H1 (cell line): Measurements from ENCODE around the gene FAM136A. TPM values are rescaled to one million over a fixed set of nuclear protein-coding genes. Genes with fewer than 3 reads are reported as not detected.

Experiments used
- CTCF ChIA-PET: fragments of 300-600 bp; sonication (Branson Sonifier 250); formaldehyde crosslinking; loops from one replicate; lab custom pipeline; 2021; ENCODE audit not compliant: partially characterized antibody; lab: Charles Lee
- POLR2A ChIA-PET: fragments of 300-600 bp; sonication (Branson Sonifier 250); formaldehyde crosslinking; loops from one replicate; lab custom pipeline; 2021; ENCODE audit warnings: inconsistent platforms; ENCODE audit not compliant: partially characterized antibody; lab: Charles Lee
- DNase-seq, 2 experiments: peaks; one replicate each; pipeline versions ENCODE4 v3.0.0 to v3.0.0-alpha.2; 2010 to 2022; ENCODE audit warnings: low spot score in 2 of 2, low read depth in 1 of 2, mixed read lengths in 1 of 2
- FAIRE-seq: peaks from 2 replicates; lab custom pipeline; 2011; peaks lifted over from hg19 to GRCh38; lab: Jason Lieb, UNC
- H2AFZ ChIP-seq: 2 replicates; pipeline ENCODE4 v1.8.1; 2012; ENCODE audit warnings: low read length, inconsistent platforms
- H2AK5ac ChIP-seq: 2 replicates; pipeline ENCODE4 v1.6.1; 2013; ENCODE audit warnings: low read depth, low read length
- H2BK120ac ChIP-seq: replicated peaks from 2 replicates; pipeline ENCODE3; 2013; ENCODE audit warnings: low read depth, low read length, inconsistent platforms
- H2BK12ac ChIP-seq: 2 replicates; pipeline ENCODE4 v1.6.1; 2013; ENCODE audit warnings: low read depth, low read length
- H2BK15ac ChIP-seq: 2 replicates; pipeline ENCODE4 v1.6.1; 2013; ENCODE audit warnings: low read length
- H2BK20ac ChIP-seq: 2 replicates; pipeline ENCODE4 v1.6.1; 2013; ENCODE audit warnings: low read length
- H2BK5ac ChIP-seq: 2 replicates; pipeline ENCODE4 v1.6.1; 2013; ENCODE audit warnings: low read depth, low read length
- H3K14ac ChIP-seq: 2 replicates; pipeline ENCODE4 v1.6.1; 2013; ENCODE audit warnings: inconsistent platforms; ENCODE audit not compliant: insufficient read length
- H3K18ac ChIP-seq: 2 replicates; pipeline ENCODE4 v1.6.1; 2013; ENCODE audit warnings: low read length; ENCODE audit errors: extremely low read depth
- H3K23ac ChIP-seq: 2 replicates; pipeline ENCODE4 v1.6.1; 2013; ENCODE audit warnings: inconsistent platforms; ENCODE audit not compliant: insufficient read length
- H3K23me2 ChIP-seq: 2 replicates; pipeline ENCODE4 v1.6.1; 2013; ENCODE audit warnings: low read depth, low read length
- H3K27ac ChIP-seq: 2 replicates; pipeline ENCODE4 v1.6.1; 2011; ENCODE audit warnings: low read depth, low read length, inconsistent platforms
- H3K27me3 ChIP-seq, 4 experiments: replicated peaks in 1 of 4; 1 replicate in 1 of 4; 2 replicates in 3 of 4; pipeline versions ENCODE4 v1.6.1 to v1.8.1; 2011 to 2013; ENCODE audit warnings: low read length in 3 of 4, mild to moderate bottlenecking in 3 of 4, inconsistent platforms in 2 of 4, mixed read lengths in 2 of 4, moderate library complexity in 1 of 4; ENCODE audit not compliant: control insufficient read depth in 3 of 4, insufficient read depth in 3 of 4; ENCODE audit errors: extremely low read depth in 1 of 4
- H3K36me3 ChIP-seq, 4 experiments: 2 replicates each; pipeline versions ENCODE4 v1.6.1 to v1.8.1; 2011 to 2013; ENCODE audit warnings: mild to moderate bottlenecking in 4 of 4, low read length in 3 of 4, moderate library complexity in 2 of 4, control low read depth in 1 of 4, inconsistent platforms in 1 of 4; ENCODE audit not compliant: insufficient read depth in 4 of 4, control insufficient read depth in 2 of 4
- H3K4ac ChIP-seq: replicated peaks from 2 replicates; pipeline ENCODE3; 2013; ENCODE audit warnings: low read length, low read depth, mixed read lengths, inconsistent platforms; ENCODE audit not compliant: insufficient read length
- H3K4me1 ChIP-seq, 4 experiments: replicated peaks in 1 of 4; 1 replicate in 1 of 4; 2 replicates in 3 of 4; pipeline versions ENCODE4 v1.6.1 to v1.8.1; 2011 to 2013; ENCODE audit warnings: low read length in 3 of 4, inconsistent platforms in 2 of 4, mixed read lengths in 1 of 4; ENCODE audit not compliant: insufficient read depth in 4 of 4, control insufficient read depth in 3 of 4
- H3K4me2 ChIP-seq, 2 experiments: 2 replicates each; pipeline versions ENCODE4 v1.6.1 to v1.8.1; 2011 to 2013; ENCODE audit warnings: low read depth in 2 of 2, low read length in 2 of 2, control low read depth in 1 of 2, inconsistent platforms in 1 of 2, mild to moderate bottlenecking in 1 of 2; ENCODE audit not compliant: insufficient read depth in 1 of 2
- H3K4me3 ChIP-seq, 4 experiments: fragments of 200-600, 300-600 bp in 1 of 4; sonication (generic), shearing (Covaris generic), sonication (Bioruptor Twin) in 1 of 4; 2 replicates each; pipeline versions ENCODE4 v1.5.1 to v1.8.1; 2011 to 2016; ENCODE audit warnings: low read length in 4 of 4, low read depth in 3 of 4, control low read depth in 2 of 4, inconsistent platforms in 2 of 4, mild to moderate bottlenecking in 2 of 4, mixed read lengths in 1 of 4, moderate library complexity in 1 of 4; ENCODE audit not compliant: insufficient read depth in 2 of 4; ENCODE audit errors: extremely low read depth in 1 of 4
- H3K56ac ChIP-seq: replicated peaks from 2 replicates; pipeline ENCODE3; 2013; ENCODE audit warnings: low read depth, mild to moderate bottlenecking, mixed read lengths, low read length, inconsistent platforms; ENCODE audit not compliant: insufficient read length
- H3K79me1 ChIP-seq: 2 replicates; pipeline ENCODE4 v1.6.1; 2013; ENCODE audit warnings: low read depth, low read length, control low read depth
- H3K79me2 ChIP-seq, 2 experiments: 2 replicates each; pipeline versions ENCODE4 v1.6.1 to v1.8.1; 2012 to 2013; ENCODE audit warnings: low read length in 2 of 2, mild to moderate bottlenecking in 2 of 2, inconsistent platforms in 1 of 2; ENCODE audit not compliant: insufficient read depth in 2 of 2, control insufficient read depth in 1 of 2
- H3K9ac ChIP-seq, 4 experiments: replicated peaks in 1 of 4; 1 replicate in 1 of 4; 2 replicates in 3 of 4; pipeline versions ENCODE4 v1.6.1 to v1.8.1; 2011 to 2013; ENCODE audit warnings: low read depth in 3 of 4, low read length in 3 of 4, control low read depth in 2 of 4, mild to moderate bottlenecking in 2 of 4, moderate library complexity in 2 of 4, inconsistent platforms in 1 of 4; ENCODE audit errors: extremely low read depth in 1 of 4
- H3K9me3 ChIP-seq, 2 experiments: 2 replicates each; pipeline versions ENCODE4 v1.6.1 to v1.8.1; 2012 to 2013; ENCODE audit warnings: mild to moderate bottlenecking in 2 of 2, moderate library complexity in 2 of 2, control low read depth in 1 of 2, inconsistent platforms in 1 of 2, low read depth in 1 of 2, low read length in 1 of 2, mixed read lengths in 1 of 2; ENCODE audit not compliant: insufficient read depth in 2 of 2
- H4K20me1 ChIP-seq, 2 experiments: replicated peaks in 1 of 2; 2 replicates each; pipeline versions ENCODE3 to v1.8.1; 2011 to 2013; ENCODE audit warnings: inconsistent platforms in 2 of 2, low read length in 2 of 2, mild to moderate bottlenecking in 1 of 2; ENCODE audit not compliant: insufficient read depth in 2 of 2, control insufficient read depth in 1 of 2
- H4K5ac ChIP-seq: 2 replicates; pipeline ENCODE4 v1.6.1; 2013; ENCODE audit warnings: low read length, low read depth, mixed read lengths, inconsistent platforms; ENCODE audit not compliant: insufficient read length
- H4K8ac ChIP-seq: 2 replicates; pipeline ENCODE4 v1.8.0; 2013; ENCODE audit warnings: mild to moderate bottlenecking, moderate library complexity, low read length, inconsistent platforms; ENCODE audit not compliant: insufficient read depth; ENCODE audit errors: extremely low read depth
- H4K91ac ChIP-seq: replicated peaks from 2 replicates; pipeline ENCODE3; 2013; ENCODE audit warnings: low read length, mixed read lengths, inconsistent platforms; ENCODE audit not compliant: insufficient read length
- BRCA1 ChIP-seq: IDR thresholded peaks from 2 replicates; pipeline ENCODE4 v1.6.1; 2012; ENCODE audit warnings: low read depth, low read length, improper control_type of control experiment
- CHD1 ChIP-seq: IDR thresholded peaks from 2 replicates; pipeline ENCODE4 v1.6.1; 2012; ENCODE audit warnings: low read depth, low read length, improper control_type of control experiment
- POLR2AphosphoS5 ChIP-seq: IDR thresholded peaks from 2 replicates; pipeline ENCODE4 v1.6.1; 2011; ENCODE audit warnings: low read depth, low read length
- WGBS, 2 experiments: shearing (Covaris generic) in 1 of 2; methylation state at CpG; one replicate each; pipeline versions ENCODE4 v1.1.6 to v1.1.7; 2013 to 2015; ENCODE audit warnings: low lambda C conversion rate in 2 of 2, mixed read lengths in 2 of 2, inconsistent platforms in 1 of 2, low coverage in 1 of 2, missing lambda C conversion rate in 1 of 2; ENCODE audit not compliant: insufficient replicate concordance in 2 of 2, insufficient coverage in 1 of 2, insufficient read length in 1 of 2; ENCODE audit errors: extremely low coverage in 1 of 2, missing lambda C conversion rate in 1 of 2; 5-methylcytosine and 5-hydroxymethylcytosine counted together
- polyA plus RNA-seq, 7 experiments: library from polyadenylated mRNA; depleted of rRNA in 3 of 7; stranded (reverse) in 5 of 7; unstranded in 2 of 7; fragments of >200 nt in 5 of 7; fragments of 200-250 nt in 2 of 7; gene quantifications; 1 replicate in 5 of 7; 2 replicates in 1 of 7; 4 replicates in 1 of 7; pipeline versions ENCODE4 v1.2.1 to v1.2.3, GENCODE V29; 2011 to 2013; ENCODE audit warnings: missing spikeins in 2 of 7, mixed read lengths in 2 of 7
- total RNA-seq: library from RNA; stranded (reverse); fragmentation: NEBNext Ultra II Directional; extraction: Animal tissue kit (Norgen Biotek cat#: 25700); gene quantifications from 2 replicates; pipeline ENCODE4 v1.2.1, GENCODE V29; 2021

Gene FAM136A
- total and polyA plus RNA-seq, 2 of the 8 experiments (the other 6 are each of a cell fraction or from before 2014, with no cell fraction given) = 58.2 to 122 TPM

DNA sequence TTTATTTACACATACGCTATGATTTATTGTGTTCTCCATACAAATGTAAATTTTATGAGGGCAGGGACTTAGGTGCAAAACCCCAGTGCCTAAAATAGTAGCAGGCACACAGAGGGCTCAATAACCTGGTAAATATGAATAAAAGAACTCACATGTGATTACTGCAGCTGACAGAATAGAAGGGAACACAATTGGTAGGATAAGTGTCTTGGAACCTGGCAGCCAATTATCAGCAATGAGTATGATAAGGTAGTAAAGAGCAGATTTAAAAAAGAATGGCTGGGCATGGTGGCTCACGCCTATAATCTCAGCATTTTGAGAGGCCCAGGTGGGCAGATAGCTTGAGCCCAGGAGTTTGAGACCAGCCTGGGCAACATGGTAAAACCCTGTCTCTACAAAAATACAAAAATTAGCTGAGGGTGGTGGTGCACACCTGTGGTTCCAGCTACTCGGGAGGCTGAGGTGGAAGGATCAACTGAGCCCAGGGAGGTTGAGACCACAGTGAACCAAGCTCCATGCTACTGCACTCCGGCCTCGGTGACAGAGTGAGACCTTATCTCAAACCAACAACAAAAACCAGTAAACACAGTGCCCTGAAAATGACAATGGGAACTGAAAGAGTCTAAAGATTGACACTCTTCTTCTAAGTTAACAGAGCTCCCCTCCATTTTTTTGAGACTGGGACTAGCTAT, 18.2 kb downstream of the FAM136A start:
- no peak overlapping the region for H3K18ac ChIP-seq
- no peak overlapping the region for H3K4me2 ChIP-seq
- no peak overlapping the region for H3K56ac ChIP-seq
- no peak overlapping the region for H2AK5ac ChIP-seq
- WGBS, 2 experiments = 95% methylated on average over 5 of the region's 5 CpGs; no CpG with 5 or more reads in 1 of the 2 experiments
- no peak overlapping the region for H2BK12ac ChIP-seq
- H4K20me1 ChIP-seq = peaks cover 6 to 14% of the 10 kb centered on the region in 2 experiments
- ChIA-PET POLR2A (interaction anchor here (0.7 to 3.2 kb wide), 7 partner anchors 9 to 82 kb away, joined by 3 to 30 read pairs (median 4); partner anchors contain the start of genes PCYOX1 and SNRPG), CTCF (interaction anchor here (1.4 to 1.6 kb wide), 2 partner anchors 9 to 18 kb away, joined by 6 read pairs; partner anchors contain the start of genes FAM136A and SNRPG)
- H4K91ac ChIP-seq = no peak overlapping the region
- peaks cover 26 to 79% (median 61%) of the 10 kb centered on the region in 4 experiments for H3K36me3 ChIP-seq
- H4K8ac ChIP-seq = no peak overlapping the region
- no peak overlapping the region for H2BK15ac ChIP-seq
- H3K79me1 ChIP-seq = no peaks in the 10 kb centered on the region; the same call in 1 of the 2 replicates
- H3K23me2 ChIP-seq = no peaks in the 10 kb centered on the region
- no peaks in the 10 kb centered on the region for H3K9me3 ChIP-seq
- H2BK5ac ChIP-seq = no peak overlapping the region
- H3K27ac ChIP-seq = no peak overlapping the region
- no peak overlapping the region for H4K5ac ChIP-seq
- H3K27me3 ChIP-seq = no peaks in the 10 kb centered on the region
- H3K14ac ChIP-seq = no peak overlapping the region
- TF ChIP-seq POLR2AphosphoS5 (0 out of 2 replicates have a peak, but pooled peaks have one; percentile 16), CHD1 (no peak), BRCA1 (no peak)
- H3K4me3 ChIP-seq = no peak overlapping the region
- no peak for DNase-seq
- H3K79me2 ChIP-seq = peaks cover 0 to 41% of the 10 kb centered on the region in 2 experiments; a peak in 2 of 4 replicates
- no peak for FAIRE-seq
- no peak overlapping the region for H2BK20ac ChIP-seq
- no peak overlapping the region for H3K23ac ChIP-seq
- H3K4me1 ChIP-seq = no peaks in the 10 kb centered on the region
- no peak overlapping the region for H3K4ac ChIP-seq
- no peak overlapping the region for H2AFZ ChIP-seq
- H2BK120ac ChIP-seq = no peak overlapping the region
- H3K9ac ChIP-seq = no peak overlapping the region
